ENCODE results near the gene TNFAIP8L1. TPM values are rescaled to one million over a fixed set of nuclear protein-coding genes. Genes with fewer than 3 reads are reported as not detected.

The TNFAIP8L1 gene
- total RNA-seq, 1 donor from 2014 or later, result 3.0 TPM

DNA sequence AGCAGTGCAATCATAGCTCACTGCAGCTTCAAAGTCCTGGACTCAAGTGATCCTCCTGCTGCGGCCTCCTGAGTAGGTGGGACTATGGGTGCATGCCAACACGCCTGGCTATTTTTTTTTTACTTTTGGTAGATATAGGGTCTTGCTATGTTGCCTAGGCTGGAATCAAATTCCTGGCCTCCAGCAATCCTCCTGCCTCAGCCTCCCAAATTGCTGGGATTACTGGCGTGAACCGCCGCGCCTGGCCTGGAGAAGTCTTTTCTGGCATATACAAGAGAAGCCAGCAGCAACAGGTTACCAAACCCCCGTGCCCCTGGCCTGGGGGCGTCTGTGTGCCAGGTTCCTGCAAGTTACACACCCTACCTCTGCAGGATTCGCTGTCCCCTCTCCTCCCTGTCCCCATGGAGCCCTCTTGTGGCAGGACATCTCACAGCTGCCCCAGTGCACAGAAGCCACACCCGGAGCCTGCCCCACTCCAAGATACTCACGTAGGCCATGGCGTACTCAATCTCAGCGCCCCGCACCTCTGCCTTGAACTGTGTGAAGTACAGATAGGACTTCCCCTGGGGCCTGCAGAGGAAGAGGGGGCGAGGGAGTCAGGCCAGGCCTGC, 21.0 kb downstream of the TNFAIP8L1 start:
- Histone ChIP-seq H2AFZ (ENCODE audit: low read depth, low read length) (no peak overlapping the region), H3K27me3 (ENCODE audit: insufficient read depth, low read length) (no peaks in the 10 kb centered on the region), H3K36me3 (ENCODE audit: insufficient read depth, low read length) (peaks cover 18% of the 10 kb centered on the region), H4K20me1 (ENCODE audit: insufficient read depth, low read length) (peaks cover 63% of the 10 kb centered on the region), H3K4me1 (ENCODE audit: insufficient read depth, low read length) (no peaks in the 10 kb centered on the region), H3K27ac (ENCODE audit: low read depth, low read length) (no peak overlapping the region), H3K4me2 (ENCODE audit: low read length) (no peak overlapping the region), H3K4me3 (ENCODE audit: insufficient read depth, low read depth, low read length) (no peak overlapping the region), H3K79me2 (ENCODE audit: insufficient read depth, low read length) (peaks cover 17% of the 10 kb centered on the region), H3K9ac (ENCODE audit: low read length) (no peak overlapping the region), H3K9me3 (ENCODE audit: insufficient read depth, low read depth, low read length) (peaks cover 2% of the 10 kb centered on the region)
- Mint-ChIP-seq H3K36me3 (ENCODE audit: low read depth, unreplicated experiment) (peaks cover 20% of the 10 kb centered on the region), H3K4me3 (ENCODE audit: unreplicated experiment) (no peak overlapping the region), H3K27ac (ENCODE audit: unreplicated experiment) (no peak overlapping the region), H3K27me3 (ENCODE audit: low read depth, unreplicated experiment) (no peaks in the 10 kb centered on the region), H3K9me3 (ENCODE audit: unreplicated experiment) (no peaks in the 10 kb centered on the region), H3K4me1 (ENCODE audit: low read depth, unreplicated experiment) (peaks cover 2% of the 10 kb centered on the region)
- FAIRE-seq (no peak), DNase-seq (ENCODE audit: low read depth) (no peak)
- no peak for TF ChIP-seq EZH2 (IDR thresholded peaks at IDR 0.05; ENCODE audit: insufficient read depth, low read length)
- TF ChIP-seq, protein P1, sequence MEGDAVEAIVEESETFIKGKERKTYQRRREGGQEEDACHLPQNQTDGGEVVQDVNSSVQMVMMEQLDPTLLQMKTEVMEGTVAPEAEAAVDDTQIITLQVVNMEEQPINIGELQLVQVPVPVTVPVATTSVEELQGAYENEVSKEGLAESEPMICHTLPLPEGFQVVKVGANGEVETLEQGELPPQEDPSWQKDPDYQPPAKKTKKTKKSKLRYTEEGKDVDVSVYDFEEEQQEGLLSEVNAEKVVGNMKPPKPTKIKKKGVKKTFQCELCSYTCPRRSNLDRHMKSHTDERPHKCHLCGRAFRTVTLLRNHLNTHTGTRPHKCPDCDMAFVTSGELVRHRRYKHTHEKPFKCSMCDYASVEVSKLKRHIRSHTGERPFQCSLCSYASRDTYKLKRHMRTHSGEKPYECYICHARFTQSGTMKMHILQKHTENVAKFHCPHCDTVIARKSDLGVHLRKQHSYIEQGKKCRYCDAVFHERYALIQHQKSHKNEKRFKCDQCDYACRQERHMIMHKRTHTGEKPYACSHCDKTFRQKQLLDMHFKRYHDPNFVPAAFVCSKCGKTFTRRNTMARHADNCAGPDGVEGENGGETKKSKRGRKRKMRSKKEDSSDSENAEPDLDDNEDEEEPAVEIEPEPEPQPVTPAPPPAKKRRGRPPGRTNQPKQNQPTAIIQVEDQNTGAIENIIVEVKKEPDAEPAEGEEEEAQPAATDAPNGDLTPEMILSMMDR (IDR thresholded peaks at IDR 0.05; ENCODE audit: insufficient read depth, low read depth, low read length), result no peak

DNA sequence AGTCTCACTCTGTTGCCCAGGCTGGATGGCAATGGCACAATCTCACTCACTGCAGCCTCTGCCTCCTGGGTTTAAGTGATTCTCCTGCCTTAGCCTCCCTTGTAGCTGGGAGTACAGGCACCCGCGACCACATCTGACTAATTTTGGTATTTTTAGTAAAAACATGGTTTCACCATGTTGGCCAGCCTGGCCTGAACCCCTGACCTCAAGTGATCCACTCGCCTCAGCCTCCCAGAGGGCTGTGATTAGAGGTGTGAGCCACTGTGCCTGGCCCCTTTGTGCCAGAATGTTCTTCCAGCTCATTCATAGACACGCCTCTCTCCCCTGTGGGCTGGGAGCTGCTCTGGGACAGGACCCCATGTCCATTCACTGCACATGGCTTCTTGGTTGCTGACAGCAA, 21.7 kb downstream of the TNFAIP8L1 start:
- Histone ChIP-seq H3K36me3 (ENCODE audit: insufficient read depth, low read length) (peaks cover 20% of the 10 kb centered on the region), H2AFZ (ENCODE audit: low read depth, low read length) (no peak overlapping the region), H3K9ac (ENCODE audit: low read length) (no peak overlapping the region), H3K4me3 (ENCODE audit: insufficient read depth, low read depth, low read length) (no peak overlapping the region), H3K27ac (ENCODE audit: low read depth, low read length) (no peak overlapping the region), H3K79me2 (ENCODE audit: insufficient read depth, low read length) (peaks cover 20% of the 10 kb centered on the region), H3K4me1 (ENCODE audit: insufficient read depth, low read length) (no peaks in the 10 kb centered on the region), H3K4me2 (ENCODE audit: low read length) (no peak overlapping the region), H3K9me3 (ENCODE audit: insufficient read depth, low read depth, low read length) (peaks cover 2% of the 10 kb centered on the region), H3K27me3 (ENCODE audit: insufficient read depth, low read length) (no peaks in the 10 kb centered on the region), H4K20me1 (ENCODE audit: insufficient read depth, low read length) (peaks cover 66% of the 10 kb centered on the region)
- DNase-seq (ENCODE audit: low read depth) (no peak), FAIRE-seq (no peak)
- H3K27me3 Mint-ChIP-seq (ENCODE audit: low read depth, unreplicated experiment), result no peaks in the 10 kb centered on the region
- peaks cover 18% of the 10 kb centered on the region for H3K36me3 Mint-ChIP-seq (ENCODE audit: low read depth, unreplicated experiment)
- TF ChIP-seq EZH2 (IDR thresholded peaks at IDR 0.05; ENCODE audit: insufficient read depth, low read length), result no peak
- TF ChIP-seq, protein P1 (IDR thresholded peaks at IDR 0.05; ENCODE audit: insufficient read depth, low read depth, low read length), result no peak
- no peaks in the 10 kb centered on the region for H3K9me3 Mint-ChIP-seq (ENCODE audit: unreplicated experiment)
- H3K27ac Mint-ChIP-seq (ENCODE audit: unreplicated experiment), result no peak overlapping the region
- peaks cover 2% of the 10 kb centered on the region for H3K4me1 Mint-ChIP-seq (ENCODE audit: low read depth, unreplicated experiment)
- H3K4me3 Mint-ChIP-seq (ENCODE audit: unreplicated experiment), result no peak overlapping the region

DNA sequence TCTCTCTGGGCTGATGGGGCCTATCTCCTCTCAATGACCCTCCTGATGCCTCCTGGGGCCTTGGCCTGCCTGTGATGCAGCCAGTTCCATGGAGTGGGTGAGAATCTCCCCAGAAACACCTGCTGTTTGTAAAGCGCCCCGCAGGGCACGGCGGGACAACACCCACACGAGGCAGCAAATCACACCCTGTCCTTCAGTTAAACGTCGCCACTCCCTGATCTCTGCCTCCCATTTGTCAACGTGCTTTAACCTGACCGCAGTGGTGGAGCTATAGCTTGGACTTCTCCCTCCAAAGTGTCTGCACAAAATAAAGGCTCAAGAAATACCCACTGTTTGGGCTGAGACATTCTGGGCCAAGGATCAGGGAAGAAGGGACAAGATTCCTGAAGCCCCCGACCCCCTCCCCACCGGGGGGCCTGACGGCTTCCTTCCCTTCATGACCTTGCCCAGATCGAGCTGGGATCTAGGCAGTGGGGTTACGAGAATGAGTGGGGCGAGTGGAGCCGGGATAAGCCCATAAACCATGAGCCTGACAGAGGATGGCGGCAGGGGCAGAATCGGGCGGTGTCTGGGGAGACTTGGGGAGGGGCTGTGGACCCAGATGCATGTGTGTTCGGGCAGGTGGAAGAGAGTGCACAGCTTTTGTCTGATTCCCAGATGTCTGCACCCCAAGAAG, 22.8 kb downstream of the TNFAIP8L1 start:
- Histone ChIP-seq H3K9me3 (ENCODE audit: insufficient read depth, low read depth, low read length) (peaks cover 2% of the 10 kb centered on the region), H3K4me1 (ENCODE audit: insufficient read depth, low read length) (no peaks in the 10 kb centered on the region), H3K27ac (ENCODE audit: low read depth, low read length) (no peak overlapping the region), H3K4me2 (ENCODE audit: low read length) (no peak overlapping the region), H3K4me3 (ENCODE audit: insufficient read depth, low read depth, low read length) (no peak overlapping the region), H4K20me1 (ENCODE audit: insufficient read depth, low read length) (peaks cover 72% of the 10 kb centered on the region), H3K27me3 (ENCODE audit: insufficient read depth, low read length) (no peaks in the 10 kb centered on the region), H3K9ac (ENCODE audit: low read length) (no peak overlapping the region), H3K79me2 (ENCODE audit: insufficient read depth, low read length) (peaks cover 28% of the 10 kb centered on the region), H2AFZ (ENCODE audit: low read depth, low read length) (no peak overlapping the region), H3K36me3 (ENCODE audit: insufficient read depth, low read length) (peaks cover 28% of the 10 kb centered on the region)
- FAIRE-seq (no peak), DNase-seq (ENCODE audit: low read depth) (no peak)
- peaks cover 2% of the 10 kb centered on the region for H3K4me1 Mint-ChIP-seq (ENCODE audit: low read depth, unreplicated experiment)
- TF ChIP-seq, protein P1 (IDR thresholded peaks at IDR 0.05; ENCODE audit: insufficient read depth, low read depth, low read length), result no peak
- no peak for TF ChIP-seq EZH2 (IDR thresholded peaks at IDR 0.05; ENCODE audit: insufficient read depth, low read length)
- H3K4me3 Mint-ChIP-seq (ENCODE audit: unreplicated experiment), result no peak overlapping the region
- no peaks in the 10 kb centered on the region for H3K27me3 Mint-ChIP-seq (ENCODE audit: low read depth, unreplicated experiment)
- H3K36me3 Mint-ChIP-seq (ENCODE audit: low read depth, unreplicated experiment), result peaks cover 18% of the 10 kb centered on the region
- H3K9me3 Mint-ChIP-seq (ENCODE audit: unreplicated experiment), result no peaks in the 10 kb centered on the region
- H3K27ac Mint-ChIP-seq (ENCODE audit: unreplicated experiment), result no peak overlapping the region

All from astrocyte (in vitro differentiated cells and primary cell).